Esophagus mucosa (tissue), 1 donor: ENCODE results near the gene RERE. TPM values are rescaled to one million over a fixed set of nuclear protein-coding genes. Genes with fewer than 3 reads are reported as not detected.
A peak's percentile ranks its signal among the peaks of the same experiment; 100 is the strongest.

Experiments
- ATAC-seq: fragments of 200-7000 bp; cut with Tn5 transposase; one replicate; pipeline ENCODE4 v1.9.1; 2020
- total RNA-seq: library from RNA; stranded (reverse); gene quantifications from one replicate; pipeline ENCODE4 v1.2.4, GENCODE V29; 2023
- donor health status: DM: yes; HTN: yes; CAD: no.

The RERE gene
- total RNA-seq, 1 donor from 2014 or later, result 33.0 TPM

DNA sequence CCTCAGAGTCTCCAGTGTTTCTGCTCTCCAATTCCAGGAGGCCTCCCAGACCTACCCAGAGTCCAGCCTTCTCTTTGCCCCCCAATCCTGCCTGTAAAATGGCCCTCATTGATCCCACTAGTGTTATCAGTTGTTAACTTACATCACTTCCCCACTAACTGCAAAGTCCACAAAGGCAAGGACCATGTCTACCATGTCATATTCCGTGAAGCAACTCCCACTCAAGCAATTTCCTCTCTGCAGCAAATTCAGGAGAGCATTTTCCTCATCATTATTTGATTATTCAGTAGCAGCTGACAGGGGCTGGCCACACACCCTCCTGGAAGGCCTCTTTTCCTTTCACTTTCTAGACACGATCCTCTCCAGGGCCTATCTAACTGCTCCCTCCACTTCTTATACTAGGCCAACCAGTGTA is 153.5 kb downstream of the RERE start:
- ATAC-seq, result no peak

DNA sequence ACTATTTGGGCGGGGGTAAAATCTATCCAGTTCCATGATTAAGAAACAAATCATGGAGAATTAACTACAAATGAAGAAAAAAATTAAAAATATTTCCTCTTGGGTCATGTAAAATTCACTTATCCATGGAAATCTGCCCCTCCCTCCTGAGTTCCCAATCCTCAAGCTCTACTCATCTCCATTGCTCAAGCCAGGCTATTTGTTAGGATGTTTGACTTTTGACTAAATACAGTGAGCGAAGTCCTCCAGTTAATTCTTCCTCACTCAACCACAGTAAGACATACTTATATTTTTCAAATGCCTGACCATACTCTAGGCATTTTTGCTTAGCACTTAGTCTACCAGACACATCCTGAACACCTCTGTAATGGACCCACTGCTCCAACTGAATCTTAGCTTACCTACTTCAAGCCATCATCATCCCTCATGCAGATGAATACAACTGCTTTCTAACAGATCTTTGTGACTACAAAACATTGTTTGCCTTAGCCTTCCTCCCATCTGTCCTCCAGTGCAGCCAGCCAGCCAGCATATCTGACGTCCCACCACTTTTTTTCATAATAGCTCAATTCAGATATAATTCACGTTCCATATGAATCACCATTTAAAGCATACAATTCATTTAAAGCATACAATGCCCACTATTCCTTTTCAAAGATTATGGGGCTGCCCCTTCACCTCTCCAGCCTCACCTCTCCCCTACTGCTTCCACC is 154.2 kb downstream of the RERE start:
- no peak for ATAC-seq

DNA sequence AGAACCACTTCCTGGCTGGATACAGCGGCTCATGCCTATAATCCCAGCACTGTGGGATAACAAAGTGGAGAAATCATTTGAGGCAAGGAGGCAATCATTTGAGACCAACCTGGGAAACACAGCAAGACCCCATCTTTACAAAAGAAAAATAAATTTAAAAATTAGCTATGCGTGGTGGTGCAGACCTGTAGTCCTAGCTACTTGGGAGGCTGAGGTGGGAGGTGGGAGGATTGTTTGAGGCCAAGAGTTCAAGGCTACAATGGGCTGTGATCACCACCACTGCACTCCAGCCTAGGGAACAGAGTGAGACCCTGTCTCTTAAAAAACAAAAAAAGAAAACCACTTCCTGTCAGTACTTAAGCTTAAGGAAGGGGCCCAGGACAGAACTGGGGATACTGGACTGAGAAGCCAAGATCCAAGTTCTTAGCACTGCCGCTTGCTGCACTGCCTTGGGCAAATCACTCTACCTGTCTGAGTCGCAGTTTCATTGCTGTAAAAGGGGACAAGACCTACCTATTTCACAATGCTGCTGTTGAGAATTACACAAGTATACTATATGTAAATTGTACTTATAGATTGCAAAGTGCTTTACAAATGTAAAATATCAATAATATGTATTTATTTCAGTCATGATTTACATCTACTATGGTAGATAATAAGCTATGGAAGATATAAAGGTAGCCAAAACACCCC is 154.9 kb downstream of the RERE start:
- no peak for ATAC-seq

DNA sequence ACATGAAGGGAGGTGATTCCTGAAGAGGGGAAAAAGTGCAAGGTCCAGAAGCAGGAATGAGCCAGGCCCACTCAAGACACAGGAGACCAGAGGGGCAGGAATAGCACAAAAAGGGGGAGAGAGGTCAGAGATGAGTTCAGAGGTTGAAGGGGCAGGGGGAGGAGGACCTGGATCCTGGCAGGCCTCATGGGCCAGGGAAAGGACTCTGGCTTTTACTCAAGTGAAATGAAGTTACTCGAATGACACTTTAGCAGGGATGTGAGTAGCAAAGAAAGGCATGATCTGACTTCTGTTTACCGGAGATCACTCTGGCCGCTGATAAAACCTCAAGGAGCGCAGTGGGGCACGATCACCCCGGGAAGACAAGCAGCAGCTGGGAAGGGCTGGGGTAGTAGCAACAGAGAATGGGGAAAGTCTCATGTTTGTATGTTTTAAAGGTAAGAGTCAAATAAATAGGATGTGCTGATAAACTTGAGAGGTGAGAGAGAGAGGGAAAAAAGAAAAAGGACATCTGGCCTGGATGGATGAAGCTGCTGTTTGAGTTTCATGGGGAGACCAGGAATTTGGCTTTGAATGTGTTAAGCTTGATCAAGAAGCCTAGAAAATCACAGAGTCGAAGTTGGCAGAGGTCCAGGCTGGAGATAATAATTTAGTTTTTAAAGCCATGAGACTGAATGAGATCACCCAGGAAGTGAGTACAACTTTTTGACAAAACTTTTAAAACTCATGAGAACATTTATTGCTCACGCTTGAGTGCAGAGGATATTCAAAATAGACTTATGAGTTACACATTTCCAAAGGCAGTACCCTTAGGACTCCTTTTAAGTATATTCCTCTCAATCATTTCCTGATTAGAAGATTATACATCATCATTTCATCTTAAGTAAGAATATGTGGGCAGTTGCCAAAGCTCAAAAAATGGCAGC is 156.0 kb downstream of the RERE start:
- peak; percentile 62 for ATAC-seq

DNA sequence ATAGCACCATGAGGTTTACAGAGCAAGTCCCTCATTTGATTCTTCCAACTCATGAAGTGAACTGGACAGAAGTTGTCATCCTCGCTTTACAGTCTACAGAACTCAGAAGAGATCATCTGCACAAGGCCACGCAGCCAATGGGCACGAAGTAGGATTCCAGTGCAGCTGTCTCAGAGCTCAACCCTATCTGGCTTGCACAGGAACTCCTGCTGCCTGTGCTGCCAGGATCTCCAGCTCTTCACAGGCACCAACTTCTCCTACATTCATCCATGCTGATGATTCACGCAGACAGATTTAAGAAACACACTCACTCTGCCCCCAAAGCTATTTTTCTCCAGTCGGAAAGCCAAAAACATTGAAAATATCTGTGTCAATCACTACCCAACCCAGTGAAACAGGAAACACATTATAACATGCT is 157.0 kb downstream of the RERE start:
- peak; percentile 73 for ATAC-seq

DNA sequence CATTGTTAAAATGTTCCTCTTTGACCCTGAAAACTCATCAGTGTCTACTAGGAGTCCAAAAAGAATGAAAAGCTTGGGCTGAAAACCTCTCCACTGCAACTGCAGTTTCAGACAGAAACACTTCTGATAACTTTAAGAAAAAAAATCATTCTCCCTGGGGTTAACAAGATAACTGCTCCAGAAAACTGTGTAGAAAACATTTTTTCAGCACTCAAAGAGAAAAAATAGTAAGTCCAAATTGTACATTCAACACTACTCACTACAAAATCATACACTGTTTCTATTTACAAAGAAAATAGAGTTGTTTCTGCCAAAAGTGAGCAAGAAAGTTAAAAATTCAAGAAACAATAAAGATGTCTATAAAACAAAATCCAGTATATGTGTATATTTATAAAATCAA is 157.8 kb downstream of the RERE start:
- ATAC-seq, result no peak

DNA sequence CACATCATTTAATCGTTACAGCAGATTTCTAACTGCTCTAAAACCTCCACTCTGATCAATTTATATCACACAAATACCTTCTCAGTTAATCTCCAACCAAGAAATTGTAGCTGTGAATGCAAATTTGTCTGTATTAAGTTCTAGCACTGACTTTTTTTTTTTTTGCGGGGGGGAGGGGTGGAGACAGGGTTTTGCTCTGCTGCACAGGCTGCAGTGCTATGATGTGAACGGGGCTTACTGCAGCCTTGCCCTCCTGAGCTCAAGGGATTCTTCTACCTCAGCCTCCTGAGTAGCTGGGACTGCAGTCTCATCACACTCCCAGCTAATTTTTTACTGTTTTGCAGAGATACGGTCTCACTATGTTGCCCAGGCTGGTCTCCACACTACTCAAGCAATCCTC is 163.6 kb downstream of the RERE start:
- no peak for ATAC-seq

DNA sequence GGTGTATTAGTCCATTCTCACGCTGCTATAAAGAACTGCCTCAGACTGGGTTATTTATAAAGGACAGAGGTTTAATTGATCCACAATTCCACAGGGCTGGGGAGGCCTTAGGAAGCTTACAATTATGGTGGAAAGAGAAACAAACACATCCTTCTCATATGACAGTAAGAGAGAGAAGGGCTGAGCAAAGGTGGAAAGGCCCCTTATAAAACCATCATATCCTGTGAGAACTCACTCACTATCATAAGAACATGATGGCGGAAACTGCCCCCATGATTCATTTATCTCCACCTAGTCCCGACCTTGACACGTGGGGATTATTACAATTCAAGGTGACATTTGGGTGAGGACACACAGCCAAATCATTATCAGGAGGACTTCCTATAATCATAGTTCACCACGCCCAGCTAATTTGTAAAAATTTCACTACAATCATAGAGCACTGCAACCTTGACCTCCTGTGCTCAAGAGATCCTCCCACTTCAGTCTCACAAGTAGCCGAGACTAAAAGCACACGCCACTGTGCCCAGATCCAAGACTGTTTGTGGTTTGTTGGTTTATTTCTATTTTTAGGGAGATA is 164.9 kb downstream of the RERE start:
- no peak for ATAC-seq

DNA sequence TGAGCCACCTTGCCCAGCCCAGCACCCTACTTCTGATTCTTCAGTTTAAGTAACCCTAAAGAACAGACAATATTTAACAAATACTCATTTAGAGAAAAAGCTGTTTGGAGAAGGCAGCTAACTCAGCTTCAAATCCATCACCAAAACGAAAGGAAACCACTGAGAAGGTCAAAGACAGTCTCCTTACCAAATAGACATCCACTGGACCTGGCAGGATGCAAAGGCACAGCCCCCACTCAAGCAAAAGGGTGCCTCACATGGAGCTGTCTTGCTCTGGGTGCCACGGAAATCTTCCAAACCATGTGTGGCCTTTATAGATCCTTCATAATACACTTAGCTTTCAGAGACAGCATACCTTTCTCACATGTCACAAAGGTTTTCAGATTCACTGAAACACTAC is 165.5 kb downstream of the RERE start:
- no peak for ATAC-seq

DNA sequence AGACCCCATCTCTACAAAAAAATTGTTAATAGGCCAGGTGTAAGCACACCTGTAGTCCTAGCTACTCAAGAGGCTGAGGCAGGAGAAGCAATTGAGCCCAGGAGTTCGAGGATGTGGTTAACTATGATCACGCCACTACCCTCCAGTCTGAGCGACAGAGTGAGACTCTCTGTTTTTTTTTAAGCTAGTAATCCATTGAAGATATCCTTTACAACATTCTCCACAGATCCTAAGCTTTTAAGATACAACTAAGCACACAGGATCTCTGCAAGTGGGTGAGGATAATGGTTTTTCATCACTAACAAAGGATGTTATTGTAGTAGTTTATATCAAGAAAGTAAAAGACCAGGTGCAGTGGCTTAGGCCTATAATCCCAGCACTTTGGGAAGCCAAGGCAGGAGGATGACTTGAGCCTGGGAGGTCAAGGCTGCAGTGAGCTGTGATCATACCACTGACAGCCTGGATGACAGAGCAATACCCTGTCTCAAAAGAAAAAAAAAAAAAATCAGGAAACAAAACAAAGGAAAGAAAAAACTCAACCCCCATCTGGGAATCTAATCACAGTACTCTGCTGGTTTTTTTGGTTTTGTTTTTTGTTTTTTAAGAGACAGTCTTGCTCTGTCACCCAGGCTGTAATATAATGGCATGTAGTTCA is 166.1 kb downstream of the RERE start:
- no peak for ATAC-seq

DNA sequence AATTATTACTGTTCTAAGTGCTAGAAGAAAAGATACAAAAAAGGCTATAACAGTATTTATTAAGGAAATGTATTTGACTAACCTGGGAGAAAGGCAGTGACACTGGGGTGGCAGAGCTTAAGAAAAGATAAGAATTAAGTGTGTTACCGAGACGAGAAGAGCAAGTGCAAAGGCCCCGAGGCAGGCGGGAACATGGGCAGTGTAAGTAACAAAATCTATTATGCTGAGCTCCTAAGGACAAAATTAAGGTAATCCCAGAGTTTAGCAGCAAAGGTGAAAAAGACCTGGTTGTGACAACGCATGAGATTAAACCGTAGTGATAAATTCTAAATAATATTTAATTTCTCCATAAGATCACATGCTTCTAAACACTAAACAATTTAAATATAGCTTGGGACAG is 167.6 kb downstream of the RERE start:
- no peak for ATAC-seq

DNA sequence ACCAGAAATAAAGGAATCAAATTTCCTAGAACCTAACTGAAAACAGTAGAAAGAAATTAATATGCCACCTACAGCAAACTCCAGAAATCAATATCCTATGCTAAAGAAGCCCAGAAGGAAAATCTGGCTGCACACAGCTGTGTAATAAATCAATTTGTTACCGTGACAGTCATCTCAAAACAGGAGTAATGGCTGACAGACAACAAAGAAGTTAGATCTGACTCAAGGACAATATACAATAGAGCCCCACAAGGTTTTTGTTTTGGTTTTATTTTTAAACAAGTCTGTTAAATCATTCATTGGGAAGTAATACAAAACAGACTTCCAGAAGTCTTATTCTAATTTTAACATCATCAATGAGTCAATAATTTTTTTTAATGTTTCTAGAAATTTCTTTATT is 168.4 kb downstream of the RERE start:
- ATAC-seq, result no peak

DNA sequence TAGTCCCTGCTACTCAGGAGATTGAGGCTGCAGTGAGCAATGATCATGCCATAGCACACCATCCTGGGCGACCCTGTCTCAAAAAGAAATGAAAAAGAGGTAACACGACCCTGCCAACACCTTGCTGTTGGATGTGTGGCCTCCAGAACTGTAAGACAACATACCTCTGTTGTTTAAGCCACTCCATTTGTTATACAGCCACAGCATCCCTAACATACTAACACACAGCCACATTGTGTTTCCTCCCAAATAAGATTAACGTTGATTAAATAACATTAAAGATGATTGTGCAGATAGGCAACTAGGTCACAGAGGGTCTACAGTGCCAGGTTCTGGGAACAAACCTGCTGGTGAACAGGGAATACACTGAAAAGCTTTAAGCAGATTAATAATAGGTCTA is 170.4 kb downstream of the RERE start:
- no peak for ATAC-seq

DNA sequence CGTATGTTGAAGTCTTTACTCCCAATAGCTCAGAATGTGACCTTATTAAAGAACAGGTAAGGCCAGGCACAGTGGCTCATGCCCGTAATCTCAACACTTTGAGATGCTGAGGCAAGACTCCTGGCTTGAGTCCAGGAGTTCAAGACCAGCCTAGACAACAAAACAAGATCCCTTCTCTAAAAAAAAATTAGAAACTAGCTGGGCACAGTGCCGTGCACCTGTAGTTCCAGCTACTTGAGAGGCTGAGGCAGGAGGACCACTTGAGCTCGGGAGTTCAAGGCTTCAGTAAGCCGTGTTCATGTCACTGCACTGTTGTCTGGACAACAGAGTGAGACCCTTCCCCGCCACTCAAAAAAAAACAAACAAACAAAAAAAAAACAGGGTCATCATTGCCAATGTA is 171.3 kb downstream of the RERE start:
- ATAC-seq, result no peak

DNA sequence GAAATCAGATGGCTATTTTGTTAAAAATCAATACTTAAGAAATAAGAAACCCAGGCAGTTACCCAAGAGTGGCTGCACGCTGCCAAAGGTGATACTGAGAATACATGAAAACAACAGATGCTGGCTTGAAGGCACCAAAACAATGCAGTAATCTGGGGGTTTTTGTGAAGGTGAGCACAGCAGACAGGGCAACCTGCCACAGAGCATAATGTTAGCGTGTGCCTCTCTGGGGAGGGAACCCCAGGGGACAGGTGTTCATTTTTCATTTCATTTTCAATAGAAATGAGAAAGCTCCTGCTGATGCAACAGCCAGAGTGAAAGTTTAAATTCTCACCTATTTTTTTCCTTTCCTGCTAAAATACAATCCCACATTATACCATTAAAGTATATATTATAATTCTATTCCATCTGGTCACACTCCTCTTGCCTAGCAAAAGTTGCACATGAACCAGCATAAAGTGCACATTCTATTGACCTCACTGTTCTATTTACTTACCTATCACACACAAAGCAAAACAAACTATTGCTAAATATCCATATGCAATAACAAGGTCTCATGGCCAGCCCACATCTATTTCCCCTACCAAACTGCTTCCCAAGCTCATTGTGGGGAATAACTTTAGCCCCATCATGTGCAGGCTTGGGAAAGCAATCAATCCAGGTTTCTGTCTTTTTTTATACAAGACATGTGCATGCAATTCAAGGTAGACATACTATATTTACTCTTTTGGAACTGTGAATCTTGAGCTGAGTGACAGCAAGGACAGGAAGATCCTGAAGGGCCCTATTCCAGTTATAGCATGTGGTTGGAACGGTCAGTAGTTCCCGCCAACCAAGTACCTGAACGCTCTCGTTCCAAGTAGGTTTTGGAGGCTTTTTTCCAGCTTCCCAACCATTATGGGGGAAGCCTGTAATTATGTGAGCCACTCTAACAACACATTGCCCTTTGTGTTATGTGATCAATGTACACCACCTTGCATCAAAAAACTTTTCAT is 173.6 kb downstream of the RERE start:
- ATAC-seq, result peak; percentile 28

DNA sequence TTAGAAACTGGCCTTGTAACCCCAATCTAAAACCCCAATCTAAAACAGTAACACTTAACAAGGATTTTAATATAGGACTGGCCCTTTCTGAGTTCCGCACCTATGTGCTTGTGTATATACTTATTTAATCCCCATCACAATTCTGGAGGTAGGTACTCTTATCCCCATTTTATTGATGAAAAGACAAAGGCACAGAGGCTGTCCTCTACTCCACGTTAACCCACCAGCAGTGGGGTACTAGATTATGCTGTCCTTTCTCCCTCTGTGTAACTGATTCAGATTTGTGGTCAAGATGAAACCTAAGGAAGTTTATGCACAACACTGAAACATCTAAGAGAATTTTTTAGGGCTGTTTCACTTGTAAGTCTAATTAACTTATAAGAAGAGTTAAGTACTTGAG is 175.3 kb downstream of the RERE start:
- no peak for ATAC-seq

DNA sequence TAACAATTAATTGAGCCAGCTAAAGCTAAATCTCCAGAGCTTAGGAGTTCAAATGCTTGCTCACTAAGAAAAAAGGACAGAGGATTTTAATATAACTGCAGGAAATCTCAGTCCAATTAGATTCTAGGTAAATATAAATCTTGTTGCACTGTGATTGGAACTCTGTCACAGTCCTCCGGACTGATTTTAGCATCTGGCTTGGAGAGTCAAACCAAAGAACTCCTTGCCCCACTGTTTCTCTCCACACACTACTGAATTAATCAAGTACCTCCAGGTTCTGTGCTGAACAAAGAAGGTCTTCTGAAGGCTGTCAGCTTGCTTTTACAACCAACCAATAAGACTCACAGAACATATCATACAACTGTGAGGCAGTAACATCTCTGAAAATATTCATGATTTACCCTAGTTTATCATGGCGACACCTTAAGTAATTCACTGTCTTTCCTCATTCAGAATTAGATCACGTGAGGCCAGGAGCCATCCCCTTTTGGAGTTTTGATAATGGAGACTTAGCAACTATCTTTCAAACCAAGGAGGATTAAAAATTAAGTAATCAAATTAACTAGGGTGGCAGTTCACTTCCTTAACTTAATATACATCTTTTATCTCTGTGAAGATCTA is 176.0 kb downstream of the RERE start:
- no peak for ATAC-seq

DNA sequence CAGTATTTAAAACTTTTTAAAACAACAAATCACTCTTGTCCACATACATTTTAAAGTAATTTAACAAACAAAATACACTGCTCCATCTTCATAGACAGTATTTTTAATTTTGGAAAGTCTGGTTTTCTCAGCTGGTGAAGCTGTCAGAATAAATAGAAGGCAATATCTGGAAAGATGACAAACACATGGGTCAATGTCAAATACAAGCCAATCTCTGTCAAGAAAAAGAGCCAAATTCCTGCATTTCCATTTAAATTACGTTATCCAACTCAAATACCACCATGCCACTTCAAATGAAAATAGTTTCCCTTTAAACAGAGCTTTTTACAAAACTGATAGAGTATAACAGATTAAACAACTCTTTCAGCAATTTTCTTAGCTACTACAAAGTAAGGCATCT is 176.5 kb downstream of the RERE start:
- no peak for ATAC-seq

DNA sequence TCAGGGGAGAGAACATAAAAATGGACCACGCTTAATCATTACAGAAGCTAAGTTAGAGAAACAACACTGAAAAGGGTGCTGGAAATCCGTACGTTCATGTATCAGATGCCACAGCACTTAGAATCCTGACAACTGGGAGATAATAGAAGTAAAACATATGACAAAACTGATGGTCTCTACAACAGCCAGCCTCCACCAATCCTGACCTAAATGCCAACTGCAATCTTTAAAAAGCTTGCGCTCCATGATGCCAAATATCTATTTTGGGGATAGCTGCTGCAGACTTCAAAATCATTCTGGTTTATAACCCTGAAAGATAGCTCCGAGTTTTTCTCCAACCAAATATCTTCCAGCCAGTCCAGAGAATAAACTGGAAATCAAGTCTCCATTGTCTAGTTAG is 178.3 kb downstream of the RERE start:
- no peak for ATAC-seq

DNA sequence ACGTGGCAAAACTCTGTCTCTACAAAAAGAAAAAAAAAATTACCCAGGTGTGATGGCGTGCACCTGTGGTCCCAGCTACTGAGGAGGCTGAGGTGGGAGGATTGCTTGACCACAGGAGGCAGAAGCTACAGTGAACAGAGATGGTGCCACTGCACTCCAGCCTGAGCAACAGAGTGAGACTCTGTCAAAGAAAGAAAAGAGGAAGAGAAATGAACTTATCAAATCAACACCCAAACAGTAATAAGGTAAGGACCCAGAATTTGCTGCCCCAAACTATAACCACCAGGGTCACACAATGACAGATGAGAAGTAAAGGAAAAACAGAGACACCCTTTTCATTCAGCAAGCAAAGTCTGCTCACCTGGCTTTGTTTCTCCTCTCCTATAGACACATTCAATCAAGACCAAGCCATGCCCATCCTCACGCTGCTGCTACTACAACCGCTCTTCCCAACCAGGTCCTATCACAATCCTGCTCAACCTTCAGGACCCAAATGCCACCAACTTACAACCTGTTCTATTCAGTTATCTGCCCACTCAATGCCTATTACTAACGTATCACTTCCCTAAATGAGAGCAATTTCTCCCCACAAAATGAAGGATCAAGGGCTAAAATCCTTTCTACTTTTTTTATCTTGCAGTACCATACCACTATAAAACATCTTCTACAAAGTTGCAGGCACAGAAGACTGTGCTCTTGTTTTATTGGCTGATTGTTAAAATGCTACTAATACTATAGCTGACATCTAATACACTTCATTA is 183.5 kb downstream of the RERE start:
- ATAC-seq, result no peak
